HUES6 (cell line): Measurements from ENCODE around the gene TLCD5.
A peak's percentile ranks its signal among the peaks of the same experiment; 100 is the strongest.

Experiments
- H3K27ac ChIP-seq: 2 replicates; pipeline ENCODE4 v1.7.0; 2013; ENCODE audit warnings: low read depth, mild to moderate bottlenecking, low read length, inconsistent platforms
- H3K27me3 ChIP-seq: 2 replicates; pipeline ENCODE4 v1.6.1; 2013; ENCODE audit warnings: low read length; ENCODE audit not compliant: control insufficient read depth, insufficient read depth
- H3K36me3 ChIP-seq: 2 replicates; pipeline ENCODE4 v1.6.1; 2013; ENCODE audit warnings: low read length; ENCODE audit not compliant: control insufficient read depth, insufficient read depth
- H3K4me1 ChIP-seq: 2 replicates; pipeline ENCODE4 v1.6.1; 2013; ENCODE audit warnings: low read length; ENCODE audit not compliant: control insufficient read depth, insufficient read depth
- H3K4me3 ChIP-seq: 2 replicates; pipeline ENCODE4 v1.5.1; 2013; ENCODE audit warnings: low read depth, low read length
- H3K9ac ChIP-seq: one replicate; pipeline ENCODE4 v1.6.1; 2013; ENCODE audit warnings: mild to moderate bottlenecking, low read length
- H3K9me3 ChIP-seq: 2 replicates; pipeline ENCODE4 v1.6.1; 2013; ENCODE audit warnings: low read depth, low read length; ENCODE audit not compliant: control insufficient read depth, insufficient read depth

The TLCD5 gene

GRCh38 chr11:120324932-120325810 lies at the start of gene TLCD5:
Gene TLCD5, plus strand, starts transcription at chr11:120325299. Its CDS starts 2,143 bp downstream, at chr11:120327442.
- Histone ChIP-seq H3K9ac (peak within 1 kb of the TSS; percentile 68), H3K36me3 (peaks cover 8% of the 10 kb centered on the region), H3K27ac (no peak within 1 kb of the TSS), H3K4me1 (peaks cover 3% of the 10 kb centered on the region; the same call in 1 of the 2 replicates), H3K4me3 (peak within 1 kb of the TSS; percentile 71), H3K27me3 (0 out of 2 replicates have a peak, but pooled peaks cover 6% of the 10 kb centered on the region), H3K9me3 (no peaks in the 10 kb centered on the region)

- no peak overlapping the region for H3K9ac ChIP-seq
These were observed 45.6 kb upstream of the TLCD5 start for GRCh38 chr11:120279502-120279901.

GRCh38 chr11:120280600-120281051 lies 44.5 kb upstream of the TLCD5 start:
- H3K4me3 ChIP-seq: no peak overlapping the region
- peaks cover 20% of the 10 kb centered on the region; the same call in 1 of the 2 replicates for H3K4me1 ChIP-seq
- no peaks in the 10 kb centered on the region for H3K36me3 ChIP-seq
- no peaks in the 10 kb centered on the region for H3K9me3 ChIP-seq
- no peak overlapping the region for H3K9ac ChIP-seq
- H3K27me3 ChIP-seq: no peaks in the 10 kb centered on the region
- no peak overlapping the region for H3K27ac ChIP-seq

More at GRCh38 chr11:120279502-120279901, 45.6 kb upstream of the TLCD5 start:
- no peaks in the 10 kb centered on the region for H3K36me3 ChIP-seq
- no peaks in the 10 kb centered on the region for H3K9me3 ChIP-seq
- peaks cover 20% of the 10 kb centered on the region; the same call in 1 of the 2 replicates for H3K4me1 ChIP-seq
- H3K27ac ChIP-seq: no peak overlapping the region
- peaks cover 4% of the 10 kb centered on the region; the same call in 1 of the 2 replicates for H3K27me3 ChIP-seq
- no peak overlapping the region for H3K4me3 ChIP-seq

- no peaks in the 10 kb centered on the region for H3K36me3 ChIP-seq
- no peak overlapping the region for H3K9ac ChIP-seq
These were observed 43.8 kb upstream of the TLCD5 start for GRCh38 chr11:120281143-120281795.

GRCh38 chr11:120283124-120283523 lies 42.0 kb upstream of the TLCD5 start:
- no peak overlapping the region for H3K4me3 ChIP-seq
- no peak overlapping the region for H3K9ac ChIP-seq
- no peaks in the 10 kb centered on the region for H3K9me3 ChIP-seq
- H3K27me3 ChIP-seq: no peaks in the 10 kb centered on the region
- H3K27ac ChIP-seq: no peak overlapping the region
- no peaks in the 10 kb centered on the region for H3K36me3 ChIP-seq
- H3K4me1 ChIP-seq: peaks cover 20% of the 10 kb centered on the region; the same call in 1 of the 2 replicates

More at GRCh38 chr11:120281143-120281795, 43.8 kb upstream of the TLCD5 start:
- Histone ChIP-seq H3K4me3 (no peak overlapping the region), H3K9me3 (no peaks in the 10 kb centered on the region), H3K27ac (no peak overlapping the region), H3K27me3 (no peaks in the 10 kb centered on the region), H3K4me1 (peaks cover 20% of the 10 kb centered on the region; the same call in 1 of the 2 replicates)

- H3K4me1 ChIP-seq: peaks cover 20% of the 10 kb centered on the region; the same call in 1 of the 2 replicates
- H3K27me3 ChIP-seq: no peaks in the 10 kb centered on the region
- no peak overlapping the region for H3K4me3 ChIP-seq
- no peak overlapping the region for H3K27ac ChIP-seq
- no peaks in the 10 kb centered on the region for H3K9me3 ChIP-seq
- no peaks in the 10 kb centered on the region for H3K36me3 ChIP-seq
- H3K9ac ChIP-seq: no peak overlapping the region
These were observed 40.8 kb upstream of the TLCD5 start for GRCh38 chr11:120284272-120284671.

- no peak overlapping the region for H3K4me3 ChIP-seq
- H3K27me3 ChIP-seq: no peaks in the 10 kb centered on the region
- H3K9me3 ChIP-seq: no peaks in the 10 kb centered on the region
- no peak overlapping the region for H3K27ac ChIP-seq
- no peak overlapping the region for H3K9ac ChIP-seq
- no peaks in the 10 kb centered on the region for H3K36me3 ChIP-seq
- peaks cover 15% of the 10 kb centered on the region; the same call in 1 of the 2 replicates for H3K4me1 ChIP-seq
These were observed 39.8 kb upstream of the TLCD5 start for GRCh38 chr11:120285256-120285655.

- H3K4me3 ChIP-seq: no peak overlapping the region
- no peaks in the 10 kb centered on the region for H3K36me3 ChIP-seq
- no peak overlapping the region for H3K27ac ChIP-seq
- H3K9ac ChIP-seq: no peak overlapping the region
- no peaks in the 10 kb centered on the region for H3K4me1 ChIP-seq
- no peaks in the 10 kb centered on the region for H3K27me3 ChIP-seq
- H3K9me3 ChIP-seq: no peaks in the 10 kb centered on the region
These were observed 37.1 kb upstream of the TLCD5 start for GRCh38 chr11:120288021-120288420.

GRCh38 chr11:120289426-120289825 lies 35.7 kb upstream of the TLCD5 start:
- H3K4me3 ChIP-seq: no peak overlapping the region
- no peaks in the 10 kb centered on the region for H3K4me1 ChIP-seq
- no peak overlapping the region for H3K27ac ChIP-seq
- H3K27me3 ChIP-seq: no peaks in the 10 kb centered on the region
- no peaks in the 10 kb centered on the region for H3K9me3 ChIP-seq
- H3K9ac ChIP-seq: no peak overlapping the region
- no peaks in the 10 kb centered on the region for H3K36me3 ChIP-seq

- H3K4me1 ChIP-seq: no peaks in the 10 kb centered on the region
- H3K27ac ChIP-seq: no peak overlapping the region
- no peaks in the 10 kb centered on the region for H3K27me3 ChIP-seq
- H3K36me3 ChIP-seq: no peaks in the 10 kb centered on the region
- no peak overlapping the region for H3K9ac ChIP-seq
- no peaks in the 10 kb centered on the region for H3K9me3 ChIP-seq
- no peak overlapping the region for H3K4me3 ChIP-seq
These were observed 34.1 kb upstream of the TLCD5 start for GRCh38 chr11:120290956-120291355.
